Measurements from ENCODE around the gene MYH7. TPM values are rescaled to one million over a fixed set of nuclear protein-coding genes. Genes with fewer than 3 reads are reported as not detected.

MYH7 gene
- total RNA-seq, 1 experiment from 2014 or later: not detected

GRCh38 chr14:23384364-23385080, 50.9 kb downstream of the MYH7 start:
- H3K4me1 ChIP-seq (ENCODE audit: insufficient read depth, low read length, poor library complexity, severe bottlenecking): no peaks in the 10 kb centered on the region
- no TSS peak for BruUV-seq (replicated peaks)
- TF ChIP-seq EZH2 (IDR thresholded peaks at IDR 0.05; ENCODE audit: borderline replicate concordance, low read depth, low read length, poor library complexity, severe bottlenecking) (no peak), CTCF (conservative IDR thresholded peaks at IDR 0.05; ENCODE audit: low read depth, low read length) (no peak)
- H3K9me3 ChIP-seq (ENCODE audit: low read depth, low read length, poor library complexity, severe bottlenecking): no peaks in the 10 kb centered on the region
- intact Hi-C loops (cut with micrococcal nuclease; ENCODE audit: unreplicated experiment): loop anchor here (5.0 kb wide), 1 partner anchor 117 kb away; no protein-coding TSS in a partner anchor
- no peaks in the 10 kb centered on the region for H3K27me3 ChIP-seq (replicated peaks; ENCODE audit: insufficient read depth, low read depth, low read length, poor library complexity)
- no peaks in the 10 kb centered on the region for H3K36me3 ChIP-seq (ENCODE audit: insufficient read depth, low read length, poor library complexity, severe bottlenecking)
- CTCF ChIA-PET: no interaction called here
- H3K27ac ChIP-seq (ENCODE audit: low read depth, low read length, poor library complexity, severe bottlenecking): no peak overlapping the region
- POLR2A ChIA-PET (ENCODE audit: low non-redundant PET): interaction anchor here (0.7 kb wide), 1 partner anchor 9 kb away, joined by 7 read pairs; no protein-coding TSS in a partner anchor
- no peak for DNase-seq (ENCODE audit: low spot score)
- no peak overlapping the region for H3K4me3 ChIP-seq (ENCODE audit: low read depth, low read length, poor library complexity, severe bottlenecking)

- ChIA-PET CTCF (no interaction called here), POLR2A (ENCODE audit: low non-redundant PET) (interaction anchor here (0.6 to 0.7 kb wide), 3 partner anchors 9 to 61 kb away, joined by 3 to 4 read pairs (median 3); no protein-coding TSS in a partner anchor)
- Histone ChIP-seq H3K4me3 (ENCODE audit: low read depth, low read length, poor library complexity, severe bottlenecking) (no peak overlapping the region), H3K27ac (ENCODE audit: low read depth, low read length, poor library complexity, severe bottlenecking) (no peak overlapping the region), H3K9me3 (ENCODE audit: low read depth, low read length, poor library complexity, severe bottlenecking) (no peaks in the 10 kb centered on the region), H3K36me3 (ENCODE audit: insufficient read depth, low read length, poor library complexity, severe bottlenecking) (no peaks in the 10 kb centered on the region), H3K27me3 (replicated peaks; ENCODE audit: insufficient read depth, low read depth, low read length, poor library complexity) (no peaks in the 10 kb centered on the region), H3K4me1 (ENCODE audit: insufficient read depth, low read length, poor library complexity, severe bottlenecking) (no peaks in the 10 kb centered on the region)
- intact Hi-C loops (cut with micrococcal nuclease; ENCODE audit: unreplicated experiment): loop anchor here (5.0 kb wide), 1 partner anchor 116 kb away; no protein-coding TSS in a partner anchor
- no peak for TF ChIP-seq CTCF (conservative IDR thresholded peaks at IDR 0.05; ENCODE audit: low read depth, low read length)
- no peak for TF ChIP-seq EZH2 (IDR thresholded peaks at IDR 0.05; ENCODE audit: borderline replicate concordance, low read depth, low read length, poor library complexity, severe bottlenecking)
- DNase-seq (ENCODE audit: low spot score): no peak
- BruUV-seq (replicated peaks): no TSS peak
Observed at GRCh38 chr14:23382731-23383440, 52.6 kb downstream of the MYH7 start.

GRCh38 chr14:23382276-23382675, 53.2 kb downstream of the MYH7 start:
- CTCF ChIA-PET: no interaction called here

More at GRCh38 chr14:23382276-23382675, 53.2 kb downstream of the MYH7 start:
- H3K9me3 ChIP-seq (ENCODE audit: low read depth, low read length, poor library complexity, severe bottlenecking): no peaks in the 10 kb centered on the region
- DNase-seq (ENCODE audit: low spot score): no peak
- TF ChIP-seq CTCF (conservative IDR thresholded peaks at IDR 0.05; ENCODE audit: low read depth, low read length) (no peak), EZH2 (IDR thresholded peaks at IDR 0.05; ENCODE audit: borderline replicate concordance, low read depth, low read length, poor library complexity, severe bottlenecking) (no peak)
- H3K4me3 ChIP-seq (ENCODE audit: low read depth, low read length, poor library complexity, severe bottlenecking): no peak overlapping the region
- no TSS peak for BruUV-seq (replicated peaks)
- H3K4me1 ChIP-seq (ENCODE audit: insufficient read depth, low read length, poor library complexity, severe bottlenecking): no peaks in the 10 kb centered on the region
- POLR2A ChIA-PET (ENCODE audit: low non-redundant PET): interaction anchor here (0.6 to 0.7 kb wide), 3 partner anchors 10 to 61 kb away, joined by 3 to 4 read pairs (median 3); no protein-coding TSS in a partner anchor
- H3K27ac ChIP-seq (ENCODE audit: low read depth, low read length, poor library complexity, severe bottlenecking): no peak overlapping the region
- no peaks in the 10 kb centered on the region for H3K36me3 ChIP-seq (ENCODE audit: insufficient read depth, low read length, poor library complexity, severe bottlenecking)
- H3K27me3 ChIP-seq (replicated peaks; ENCODE audit: insufficient read depth, low read depth, low read length, poor library complexity): no peaks in the 10 kb centered on the region
- intact Hi-C loops (cut with micrococcal nuclease; ENCODE audit: unreplicated experiment): loop anchor here (5.0 kb wide), 1 partner anchor 115 kb away; no protein-coding TSS in a partner anchor
